Smooth muscle cell (in vitro differentiated cells): Measurements from ENCODE around the gene CLIP3. TPM values are rescaled to one million over a fixed set of nuclear protein-coding genes. Genes with fewer than 3 reads are reported as not detected.

Source experiments
- DNase-seq: peaks from one replicate; lab custom pipeline; 2025; ENCODE audit not compliant: unreplicated experiment; lab: John Stamatoyannopoulos, UW
- H2AFZ ChIP-seq: fragments of 200-600 bp; sonication (generic); 2 replicates; pipeline ENCODE4 v1.6.0; 2016; ENCODE audit warnings: antibody characterized with exemption, low read depth, mild to moderate bottlenecking
- H3F3A ChIP-seq: fragments of 200-600 bp; sonication (generic); 2 replicates; pipeline ENCODE4 v1.6.0; 2017; ENCODE audit warnings: antibody characterized with exemption, low read depth
- H3K27ac ChIP-seq: fragments of 200-600 bp; sonication (generic); 2 replicates; pipeline ENCODE4 v1.5.1; 2016; ENCODE audit warnings: low read depth, mild to moderate bottlenecking
- H3K27me3 ChIP-seq: fragments of 200-600 bp; sonication (generic); 2 replicates; pipeline ENCODE4 v1.6.1; 2016; ENCODE audit warnings: low read depth, mild to moderate bottlenecking
- H3K36me3 ChIP-seq: fragments of 200-600 bp; sonication (generic); 2 replicates; pipeline ENCODE4 v1.5.1; 2016; ENCODE audit warnings: low read depth
- H3K4me1 ChIP-seq: fragments of 200-600 bp; sonication (generic); 2 replicates; pipeline ENCODE4 v1.5.1; 2016; ENCODE audit warnings: low read depth
- H3K4me2 ChIP-seq: fragments of 200-600 bp; sonication (generic); 2 replicates; pipeline ENCODE4 v1.6.0; 2016; ENCODE audit warnings: mild to moderate bottlenecking
- H3K4me3 ChIP-seq: fragments of 200-600 bp; sonication (generic); 2 replicates; pipeline ENCODE4 v1.5.1; 2016; ENCODE audit warnings: mild to moderate bottlenecking
- H3K79me2 ChIP-seq: fragments of 200-600 bp; sonication (generic); 2 replicates; pipeline ENCODE4 v1.6.0; 2016; ENCODE audit warnings: low read depth, mild to moderate bottlenecking
- H3K9ac ChIP-seq: fragments of 200-600 bp; sonication (generic); 2 replicates; pipeline ENCODE4 v1.6.0; 2016; ENCODE audit warnings: low read depth
- H3K9me3 ChIP-seq: fragments of 200-600 bp; sonication (generic); replicated peaks from 2 replicates; pipeline ENCODE4 v1.5.1; 2016; ENCODE audit warnings: low read depth
- H4K20me1 ChIP-seq: fragments of 200-600 bp; sonication (generic); 2 replicates; pipeline ENCODE4 v1.6.0; 2016; ENCODE audit warnings: low read depth
- WGBS: methylation state at CpG from one replicate; pipeline ENCODE4 v1.1.7; 2016; ENCODE audit warnings: low lambda C conversion rate; 5-methylcytosine and 5-hydroxymethylcytosine counted together
- polyA plus RNA-seq: library from polyadenylated mRNA; unstranded; fragments of >200 nt; fragmentation: Nextera tagmentation; extraction: Ambion mirVana; gene quantifications from 2 replicates; pipeline ENCODE4 v1.2.1, GENCODE V29; 2016
- total RNA-seq: library from RNA; depleted of rRNA; stranded (reverse); fragments of >200 nt; gene quantifications from 2 replicates; pipeline ENCODE4 v1.2.3, GENCODE V29; 2014
- TF ChIP-seq, protein P1 (sequence below): fragments of 200-600 bp; sonication (generic); IDR thresholded peaks from 2 replicates; pipeline ENCODE4 v1.5.1; 2017; ENCODE audit warnings: borderline replicate concordance, mild to moderate bottlenecking, antibody characterized with exemption; ENCODE audit not compliant: insufficient read depth, poor library complexity, severe bottlenecking

Gene CLIP3
- total and polyA plus RNA-seq, 2 experiments from 2014 or later, result 10.7 to 36.7 TPM

DNA sequence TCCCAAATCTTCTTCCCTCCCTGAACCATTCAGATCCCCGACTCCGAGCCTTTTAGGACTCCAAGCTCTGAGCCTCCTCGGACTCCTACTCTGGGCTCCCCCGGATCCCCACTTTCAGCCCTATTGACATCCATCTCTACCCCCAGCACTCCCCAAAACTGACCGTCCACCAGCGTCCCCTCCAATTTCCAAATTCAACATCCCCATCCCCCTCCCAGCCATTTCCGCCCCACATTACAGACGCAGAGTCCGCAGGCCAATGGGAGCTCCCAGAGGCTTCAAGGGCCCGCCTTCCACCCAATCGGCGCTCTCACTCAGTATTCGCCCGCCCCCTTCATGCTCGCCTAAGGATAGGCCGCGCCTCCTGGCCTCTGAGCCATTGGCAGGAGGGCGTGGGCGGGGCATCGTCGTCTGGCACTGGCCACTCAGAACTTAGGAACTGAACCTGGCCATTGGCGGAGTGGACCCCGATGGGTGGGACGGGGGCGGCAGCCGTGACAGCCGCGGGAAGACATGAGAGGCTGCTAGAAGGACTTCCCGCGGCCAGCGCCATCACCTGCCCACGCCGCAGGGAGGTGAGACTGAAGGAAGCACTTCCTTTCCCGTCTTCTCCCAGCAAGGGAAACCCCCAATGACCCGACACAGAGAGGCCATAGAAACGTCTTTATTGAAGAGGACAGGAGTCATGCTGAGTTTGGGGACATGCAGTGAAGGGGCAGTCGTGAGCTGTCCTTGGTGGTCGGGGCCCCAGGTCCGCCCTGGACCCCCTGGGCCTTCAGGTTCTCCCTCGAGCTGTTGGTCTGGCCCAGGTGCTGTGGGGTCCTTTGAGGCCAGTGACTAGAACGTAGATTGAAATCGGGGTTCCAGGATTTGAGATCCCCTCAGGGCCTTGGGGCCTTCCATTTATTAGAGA is 18.4 kb downstream of the CLIP3 start, which contains the start of gene ALKBH6:
TSS of gene ALKBH6 (minus strand) at position 202 of the 913 bp plus-strand sequence. CDS start 816 bp downstream, outside the sequence.
- WGBS, result 2% methylated on average over 42 of the region's 42 CpGs
- TF ChIP-seq, protein P1, sequence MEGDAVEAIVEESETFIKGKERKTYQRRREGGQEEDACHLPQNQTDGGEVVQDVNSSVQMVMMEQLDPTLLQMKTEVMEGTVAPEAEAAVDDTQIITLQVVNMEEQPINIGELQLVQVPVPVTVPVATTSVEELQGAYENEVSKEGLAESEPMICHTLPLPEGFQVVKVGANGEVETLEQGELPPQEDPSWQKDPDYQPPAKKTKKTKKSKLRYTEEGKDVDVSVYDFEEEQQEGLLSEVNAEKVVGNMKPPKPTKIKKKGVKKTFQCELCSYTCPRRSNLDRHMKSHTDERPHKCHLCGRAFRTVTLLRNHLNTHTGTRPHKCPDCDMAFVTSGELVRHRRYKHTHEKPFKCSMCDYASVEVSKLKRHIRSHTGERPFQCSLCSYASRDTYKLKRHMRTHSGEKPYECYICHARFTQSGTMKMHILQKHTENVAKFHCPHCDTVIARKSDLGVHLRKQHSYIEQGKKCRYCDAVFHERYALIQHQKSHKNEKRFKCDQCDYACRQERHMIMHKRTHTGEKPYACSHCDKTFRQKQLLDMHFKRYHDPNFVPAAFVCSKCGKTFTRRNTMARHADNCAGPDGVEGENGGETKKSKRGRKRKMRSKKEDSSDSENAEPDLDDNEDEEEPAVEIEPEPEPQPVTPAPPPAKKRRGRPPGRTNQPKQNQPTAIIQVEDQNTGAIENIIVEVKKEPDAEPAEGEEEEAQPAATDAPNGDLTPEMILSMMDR, result no peak
- Histone ChIP-seq H3K27ac (no peak within 1 kb of the TSS), H4K20me1 (no peaks in the 10 kb centered on the region), H3K9ac (peak within 1 kb of the TSS; percentile 83), H3K36me3 (no peaks in the 10 kb centered on the region), H3K9me3 (no peaks in the 10 kb centered on the region), H3K27me3 (no peaks in the 10 kb centered on the region), H3F3A (no peaks in the 10 kb centered on the region), H3K79me2 (peaks cover 4% of the 10 kb centered on the region), H3K4me3 (peak within 1 kb of the TSS; percentile 70), H3K4me2 (peak within 1 kb of the TSS; percentile 96), H2AFZ (peak within 1 kb of the TSS; percentile 93), H3K4me1 (peaks cover 9% of the 10 kb centered on the region)
- DNase-seq, result peak; percentile 94

DNA sequence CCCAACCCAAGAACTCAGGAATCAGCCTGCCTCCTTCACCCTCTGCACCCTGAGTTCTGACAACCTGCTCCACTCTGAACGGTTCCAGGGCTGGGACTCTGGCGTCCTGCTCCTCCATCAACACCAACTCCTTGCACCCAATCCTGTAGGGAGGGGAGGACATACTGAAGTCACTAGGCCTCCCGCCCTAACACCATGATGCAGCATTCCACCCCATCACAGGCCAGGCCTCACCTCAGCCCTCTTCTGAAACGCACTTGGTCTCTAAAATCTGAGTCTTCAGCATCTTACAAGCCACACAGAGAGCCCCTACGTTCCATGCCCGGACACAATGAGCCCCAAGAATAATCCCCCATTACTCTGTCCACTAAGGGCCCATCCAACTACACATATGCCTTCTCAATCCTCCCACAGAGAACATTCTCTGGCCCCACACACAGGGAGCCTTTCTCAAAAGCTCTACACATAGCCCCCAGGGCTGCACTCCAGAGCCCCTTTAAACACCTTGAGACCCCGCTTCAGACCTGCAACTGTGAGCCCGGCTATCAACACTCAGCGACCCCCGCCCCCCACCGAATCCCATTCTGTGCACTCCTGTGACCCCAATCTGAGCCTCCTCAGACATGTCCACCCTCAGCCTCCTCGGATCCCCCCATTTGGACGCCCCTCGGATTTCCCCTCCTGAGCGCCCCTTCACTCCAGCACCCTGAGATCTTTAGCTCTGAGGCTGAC is 19.2 kb downstream of the CLIP3 start:
- Histone ChIP-seq H3F3A (no peaks in the 10 kb centered on the region), H3K4me3 (peak overlapping the region; percentile 70), H3K9ac (peak overlapping the region; percentile 83), H3K79me2 (peaks cover 4% of the 10 kb centered on the region), H3K4me2 (peak overlapping the region; percentile 96), H2AFZ (peak overlapping the region; percentile 93), H3K9me3 (no peaks in the 10 kb centered on the region), H4K20me1 (no peaks in the 10 kb centered on the region), H3K36me3 (no peaks in the 10 kb centered on the region), H3K27me3 (no peaks in the 10 kb centered on the region), H3K4me1 (peaks cover 16% of the 10 kb centered on the region), H3K27ac (no peak overlapping the region)
- TF ChIP-seq, protein P1, result no peak
- DNase-seq, result no peak
- 36% methylated on average over 15 of the region's 15 CpGs for WGBS

DNA sequence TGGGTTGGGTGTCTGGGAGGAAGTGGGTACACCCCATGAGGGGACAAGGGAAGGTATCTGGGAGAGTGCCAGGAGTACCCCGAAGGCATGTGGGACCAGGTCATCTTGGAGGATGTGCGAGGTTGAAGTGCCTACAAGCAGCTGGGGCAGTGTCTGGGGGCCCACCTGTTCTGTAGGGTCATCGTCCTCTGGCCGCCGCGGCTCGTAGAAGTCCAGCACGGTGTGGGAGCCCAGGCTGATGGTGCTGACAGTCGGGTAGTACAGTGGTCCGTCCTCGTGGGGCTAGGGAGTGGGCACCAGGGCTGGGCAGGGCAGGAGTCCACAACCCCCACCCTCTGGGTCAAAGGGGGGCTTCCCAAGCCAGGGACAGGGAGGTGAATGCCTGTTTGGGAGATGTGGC is 22.3 kb downstream of the CLIP3 start:
- no peaks in the 10 kb centered on the region for H3K27me3 ChIP-seq
- peaks cover 16% of the 10 kb centered on the region for H3K4me1 ChIP-seq
- H3F3A ChIP-seq, result no peaks in the 10 kb centered on the region
- no peak overlapping the region for H3K27ac ChIP-seq
- no peak overlapping the region for H3K4me3 ChIP-seq
- WGBS, result 98% methylated on average over 11 of the region's 11 CpGs
- no peak for DNase-seq
- H3K36me3 ChIP-seq, result no peaks in the 10 kb centered on the region
- H3K9ac ChIP-seq, result no peak overlapping the region
- H3K9me3 ChIP-seq, result no peaks in the 10 kb centered on the region
- no peak overlapping the region for H3K4me2 ChIP-seq
- no peak overlapping the region for H2AFZ ChIP-seq
- H3K79me2 ChIP-seq, result peaks cover 4% of the 10 kb centered on the region
- TF ChIP-seq, protein P1, result no peak
- no peaks in the 10 kb centered on the region for H4K20me1 ChIP-seq
